AML-193 (cell line): ENCODE measurements around the gene MB21D2.

ENCODE experiments used
- DNase-seq, 2 experiments: peaks; one replicate each; lab custom pipeline; 2025; lab: John Stamatoyannopoulos, UW

The MB21D2 gene

DNA sequence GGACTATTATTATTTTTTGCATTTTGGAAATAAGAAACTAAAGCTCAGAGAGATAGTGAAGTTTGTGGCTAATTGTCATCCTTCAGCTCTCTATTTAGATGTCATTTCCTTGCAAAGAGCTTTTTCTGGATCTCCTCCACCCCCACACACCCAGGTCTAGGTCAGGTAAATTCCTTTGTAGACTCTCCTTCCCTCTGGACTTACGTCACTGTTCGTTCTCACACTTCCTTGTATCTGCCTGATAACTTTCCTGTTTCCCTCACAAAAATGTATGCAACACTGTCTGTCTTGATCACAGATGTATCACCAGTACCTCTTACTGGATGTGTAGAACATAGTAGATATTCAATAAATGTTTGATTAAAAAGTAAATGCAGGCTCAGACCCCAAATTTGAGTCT, 6.1 kb upstream of the MB21D2 start:
- DNase-seq: no peak

DNA sequence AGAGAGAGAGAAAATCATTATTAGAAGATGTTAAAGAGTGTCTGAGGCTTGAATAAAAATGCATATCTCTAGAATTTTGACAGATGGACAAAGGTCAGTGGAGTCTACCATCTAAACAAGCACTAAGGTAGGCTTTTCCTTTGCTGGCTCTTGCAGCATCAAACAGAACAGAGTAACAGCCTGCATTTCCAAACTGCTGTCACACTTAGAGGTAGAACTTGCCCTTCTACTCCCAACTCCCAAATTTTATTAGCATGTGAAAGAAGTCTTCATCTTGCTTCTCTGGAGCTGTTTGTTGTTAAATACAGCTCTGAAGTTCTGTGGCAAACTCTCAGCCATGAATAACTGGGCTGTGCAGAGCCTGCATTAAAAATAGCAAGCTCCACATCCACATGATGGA, 4.1 kb upstream of the MB21D2 start:
- DNase-seq: no peak

DNA sequence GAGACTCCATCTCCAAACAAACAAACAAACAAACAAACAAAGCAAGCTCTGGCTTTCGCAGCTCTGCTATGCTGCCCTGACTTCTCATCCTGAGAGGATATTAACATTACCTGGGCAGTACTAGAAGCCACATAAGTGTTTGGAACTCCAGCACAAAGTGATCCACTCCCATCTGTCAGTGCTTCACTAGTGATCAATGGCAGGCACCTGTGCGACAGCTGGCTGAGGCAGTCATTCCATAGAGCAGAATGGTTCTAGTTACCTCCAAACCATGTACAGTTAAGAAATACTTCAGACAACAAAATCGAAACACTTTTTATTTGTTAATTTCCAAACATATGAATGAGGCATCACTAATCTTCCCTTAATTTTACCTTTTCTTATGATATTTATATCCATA, 2.8 kb upstream of the MB21D2 start:
- DNase-seq: no peak

DNA sequence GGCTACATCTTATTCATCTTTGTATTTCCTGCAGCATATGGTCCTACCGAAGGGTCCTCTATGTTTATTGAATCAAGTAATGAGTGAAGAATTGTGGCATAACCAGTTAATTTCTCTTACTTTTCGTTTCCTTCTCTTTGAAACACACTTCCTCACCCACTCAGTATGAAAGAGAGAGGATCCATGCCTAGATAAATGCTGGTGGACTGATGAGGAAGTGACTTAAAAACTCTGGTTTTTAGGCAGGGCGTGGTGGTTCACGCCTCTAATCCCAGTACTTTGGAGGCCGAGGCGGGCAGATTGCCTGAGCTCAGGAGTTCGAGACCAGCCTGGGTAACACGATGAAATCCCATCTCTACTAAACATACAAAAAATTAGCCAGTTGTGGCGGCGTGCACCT, 2.2 kb upstream of the MB21D2 start:
- no peak for DNase-seq

DNA sequence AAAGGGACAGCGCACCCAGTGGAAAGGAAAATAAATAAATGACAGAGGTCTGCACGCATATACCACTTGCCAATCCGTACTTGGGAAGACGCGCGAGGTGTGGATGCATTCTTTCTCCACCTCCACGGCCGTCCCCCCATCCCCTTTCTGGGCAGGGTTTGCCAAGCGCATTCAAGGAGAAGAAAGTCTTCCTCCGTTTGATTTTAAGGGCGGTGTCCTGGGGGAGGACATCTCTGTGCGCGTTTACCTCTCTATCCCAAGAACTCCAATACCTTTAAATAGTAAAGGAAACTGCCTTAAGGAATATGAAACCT, 576 bp upstream of the MB21D2 start:
- DNase-seq: no peak

DNA sequence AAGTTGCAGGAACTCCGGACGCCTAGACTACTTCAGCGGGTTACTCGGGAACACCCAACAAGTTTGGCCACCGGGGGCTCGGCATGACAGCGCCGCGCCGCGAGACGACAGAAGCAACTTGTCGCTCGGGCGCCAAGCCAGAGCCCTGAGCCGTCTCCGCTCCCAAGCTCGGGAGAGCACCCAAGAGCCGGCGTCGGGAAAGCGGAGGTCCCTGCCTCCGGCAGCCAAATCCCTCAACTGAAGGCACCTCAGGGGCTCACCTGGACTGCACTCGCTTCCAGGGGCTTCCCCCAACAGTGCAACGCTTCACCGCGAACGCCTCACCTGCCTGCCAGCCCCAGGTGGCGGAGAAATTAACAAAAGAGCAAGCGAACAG, 640 bp downstream of the MB21D2 start:
- DNase-seq: no peak

DNA sequence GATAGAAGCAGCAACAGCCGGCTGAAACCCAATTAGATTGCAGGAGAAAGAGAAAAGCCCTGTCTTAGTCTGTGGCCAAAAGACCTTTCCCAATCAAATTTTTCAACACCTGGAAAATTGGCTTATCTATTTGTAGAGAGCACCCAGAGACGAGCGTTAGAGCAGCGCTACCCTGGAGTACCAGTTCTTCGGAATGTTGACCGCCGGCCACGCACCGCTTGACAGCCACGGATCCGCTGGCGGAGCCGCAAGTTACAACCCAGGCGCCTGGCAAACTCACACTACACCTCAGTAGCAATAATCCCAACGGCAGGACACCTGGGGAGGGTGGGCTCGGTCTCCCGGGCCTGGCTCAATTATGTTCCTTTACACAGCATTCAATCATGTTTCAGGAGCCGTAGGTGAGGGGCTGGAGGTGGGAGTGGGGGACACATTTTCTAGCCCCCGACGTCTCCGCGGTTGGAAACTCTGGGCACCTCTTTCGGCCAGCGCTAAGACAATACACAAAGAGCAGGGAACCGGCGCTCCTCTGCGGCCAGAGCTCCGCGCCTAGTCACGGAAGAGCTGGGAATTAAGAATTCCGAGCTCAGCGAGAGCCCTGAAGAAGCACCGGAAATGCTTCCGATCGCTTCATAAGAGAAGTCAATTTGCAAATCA, 1.2 kb downstream of the MB21D2 start:
- no peak for DNase-seq

DNA sequence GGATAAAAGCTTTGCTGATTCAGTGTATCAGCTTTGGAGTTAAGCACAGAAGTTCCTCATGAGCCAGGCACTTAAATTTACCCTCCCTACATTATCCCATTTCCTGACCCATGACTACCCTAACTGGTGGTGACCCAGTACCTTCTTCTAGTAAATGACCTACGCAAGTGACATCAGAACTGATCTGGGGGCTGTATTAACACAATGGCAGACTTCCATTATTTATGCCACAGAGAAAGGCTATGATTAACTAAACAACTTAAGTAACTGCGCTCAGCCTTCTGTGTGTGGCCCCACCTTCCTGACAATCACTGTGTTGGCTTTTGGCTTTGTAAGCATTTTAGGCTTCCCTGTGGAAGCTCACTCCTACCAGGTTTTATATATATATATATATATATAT, 1.9 kb downstream of the MB21D2 start:
- no peak for DNase-seq

DNA sequence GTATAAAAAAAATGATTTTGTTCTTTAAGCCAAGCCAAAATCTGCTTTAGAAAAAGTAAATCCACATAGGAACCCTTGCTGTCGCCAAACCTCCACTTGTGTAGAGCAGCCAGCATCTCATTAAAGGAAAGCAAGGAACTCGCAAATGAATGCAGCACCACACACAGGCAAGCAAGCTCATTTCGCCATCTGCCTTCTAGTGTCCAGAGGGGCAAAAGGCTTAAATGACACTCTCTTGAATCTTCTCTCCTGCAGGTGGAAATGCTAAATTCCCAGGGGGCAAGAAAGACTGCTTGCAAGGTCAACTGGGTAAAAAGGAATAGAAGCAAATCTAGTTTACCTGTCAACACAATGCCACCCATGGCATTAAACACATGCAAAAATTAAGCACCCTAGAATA, 2.4 kb downstream of the MB21D2 start:
- DNase-seq: no peak

DNA sequence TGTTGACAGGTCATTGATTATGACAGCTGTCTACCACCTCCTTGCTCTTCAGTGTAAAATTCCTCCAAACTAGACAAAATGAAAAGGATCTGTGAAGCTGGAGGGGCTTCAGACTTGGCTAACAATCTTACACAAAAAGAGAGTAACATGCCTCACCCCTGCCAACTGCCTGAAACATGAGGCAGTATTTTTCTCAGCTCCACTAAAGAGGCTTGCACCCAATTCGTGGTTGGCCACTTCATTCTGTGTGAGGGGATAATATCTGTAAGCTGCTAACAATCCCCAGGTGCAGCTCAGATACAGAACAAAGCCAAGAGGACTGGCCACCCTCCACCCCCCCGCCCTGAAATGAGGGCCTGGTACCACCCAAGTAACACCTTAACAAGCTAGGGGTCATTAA, 2.8 kb downstream of the MB21D2 start:
- DNase-seq: no peak

DNA sequence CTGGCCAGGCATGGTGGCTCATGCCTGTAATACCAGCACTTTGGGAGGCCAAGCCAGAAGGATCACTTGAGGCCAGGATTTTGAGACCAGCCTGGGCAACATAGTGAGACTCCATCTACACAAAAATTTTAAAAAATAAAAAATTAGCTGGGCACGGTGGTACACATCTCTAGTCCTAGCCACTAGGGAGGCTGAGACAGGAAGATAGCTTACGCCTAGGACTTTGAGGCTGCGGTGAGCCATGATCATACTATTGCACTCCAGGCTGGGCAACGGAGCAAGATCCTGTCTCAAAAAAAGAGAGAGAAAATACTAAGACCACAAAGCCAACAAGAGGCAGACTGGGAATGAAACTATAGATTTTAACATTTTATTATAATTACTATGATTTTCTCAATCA, 4.1 kb downstream of the MB21D2 start:
- DNase-seq: no peak

DNA sequence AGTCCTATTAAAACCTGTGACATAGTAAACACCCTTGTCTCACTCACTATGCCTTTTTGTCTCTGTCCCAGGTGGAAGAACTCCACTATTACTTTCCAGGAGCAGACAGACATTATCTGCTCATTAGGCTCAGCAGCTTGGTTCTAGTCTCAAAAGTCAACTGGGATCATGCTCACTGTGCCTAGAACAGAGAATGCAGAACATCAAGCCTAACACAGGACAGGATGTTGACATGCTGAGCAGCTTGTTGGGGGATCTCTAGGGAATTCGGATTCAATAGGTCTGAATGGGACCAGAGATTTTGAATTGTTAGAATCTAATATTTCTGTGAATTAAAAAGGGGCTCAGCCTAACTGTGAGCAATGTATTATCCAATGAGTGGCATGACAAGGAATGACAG, 6.4 kb downstream of the MB21D2 start:
- DNase-seq: no peak

DNA sequence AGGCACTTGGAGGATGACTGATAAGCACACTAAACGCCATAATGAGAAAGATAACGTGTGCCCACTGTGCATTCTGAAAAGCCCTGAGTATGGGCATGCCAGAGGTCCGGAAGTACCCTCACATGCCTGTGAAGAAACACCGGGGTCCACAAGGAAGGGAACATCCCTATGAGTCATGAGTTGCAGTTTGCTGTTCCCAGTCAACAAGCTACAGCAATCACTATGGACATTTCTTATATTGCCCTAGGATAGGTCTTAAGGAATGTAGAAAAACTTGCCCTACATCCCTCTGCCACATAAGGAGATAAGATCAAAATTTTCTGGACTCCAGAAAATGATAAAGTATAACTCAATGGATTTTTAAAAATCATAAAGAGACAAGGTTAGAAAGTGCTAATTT, 9.9 kb downstream of the MB21D2 start:
- DNase-seq: no peak

DNA sequence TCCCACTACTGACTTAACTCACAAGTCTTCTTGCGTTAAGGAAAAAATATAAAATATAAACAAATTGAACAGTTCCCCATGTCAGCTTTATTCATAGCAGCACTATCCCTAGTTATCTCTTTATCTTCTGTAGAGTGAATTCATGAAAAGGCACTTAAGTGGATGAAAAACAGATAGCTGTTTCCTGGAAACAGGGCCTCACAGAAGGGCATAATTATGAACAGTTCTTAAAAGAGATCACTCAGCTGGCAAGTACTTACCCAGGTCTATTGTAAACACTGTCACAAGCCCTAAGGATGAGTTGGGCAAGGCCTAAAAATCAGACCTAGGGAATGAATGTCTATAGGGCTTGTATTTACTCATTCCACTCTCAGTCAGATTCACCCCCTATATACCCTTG, 10.7 kb downstream of the MB21D2 start:
- DNase-seq: no peak

DNA sequence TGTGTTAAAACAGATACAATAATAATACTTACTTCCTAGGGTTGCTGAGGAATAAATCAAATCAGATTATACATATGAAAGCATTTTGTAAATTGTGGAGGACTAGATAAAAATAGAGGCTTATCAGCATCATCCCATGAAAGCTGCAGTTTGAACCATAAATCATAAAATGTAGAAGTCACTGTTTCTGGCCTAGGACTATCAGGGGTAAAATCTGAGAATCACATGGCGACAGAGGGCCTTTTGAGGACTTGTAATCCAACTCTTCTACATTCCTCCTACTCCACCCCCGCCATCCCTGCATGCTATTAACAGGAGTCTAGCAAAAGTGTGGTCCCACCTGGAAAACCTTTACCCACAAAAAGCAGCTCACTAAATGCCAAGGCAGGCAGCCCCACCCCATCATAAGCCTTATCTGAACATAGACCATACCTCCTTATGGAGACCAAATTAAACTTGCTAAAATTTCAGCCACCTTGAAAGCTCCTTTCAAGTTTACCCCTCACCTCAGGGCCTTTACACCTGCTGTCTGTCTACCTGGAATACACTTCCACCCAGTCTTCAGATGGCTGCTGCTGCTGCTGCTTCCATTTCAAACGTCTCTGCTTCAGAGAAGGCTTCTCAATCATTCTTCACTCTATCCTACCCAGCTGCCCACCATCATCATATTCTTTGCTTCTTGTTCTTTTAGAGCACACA, 11.5 kb downstream of the MB21D2 start:
- DNase-seq: no peak

DNA sequence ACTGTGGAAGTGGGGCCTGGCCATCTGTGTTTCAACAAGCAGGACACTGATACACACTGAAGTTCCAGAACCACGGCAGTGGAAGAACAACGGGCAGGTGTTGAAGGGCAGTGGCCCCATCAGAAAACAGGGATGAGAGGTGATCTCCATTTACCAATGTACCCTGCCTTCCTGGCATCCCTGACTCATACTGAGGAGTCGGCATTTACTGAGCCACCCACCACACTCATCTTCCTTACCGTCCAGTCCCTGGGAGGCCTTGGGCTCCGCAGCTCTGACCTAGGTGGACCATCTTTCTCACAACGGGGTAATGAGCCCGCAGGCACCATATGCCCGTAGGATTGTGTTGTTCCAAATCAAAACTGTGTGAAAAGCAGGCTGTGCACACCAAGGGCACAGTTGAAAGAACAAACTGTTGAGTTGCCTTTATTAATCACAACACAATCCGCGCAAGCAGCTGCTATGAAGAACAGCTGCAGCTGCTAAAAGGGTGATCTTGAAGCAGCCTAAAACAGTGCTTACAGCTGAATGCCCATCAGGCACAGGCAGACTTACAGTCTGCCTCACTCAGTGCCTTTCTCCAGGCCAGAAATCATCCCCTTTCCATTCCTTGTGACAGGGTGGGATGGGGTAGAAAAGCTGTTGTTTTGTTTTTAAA, 12.9 kb downstream of the MB21D2 start:
- DNase-seq: no peak

DNA sequence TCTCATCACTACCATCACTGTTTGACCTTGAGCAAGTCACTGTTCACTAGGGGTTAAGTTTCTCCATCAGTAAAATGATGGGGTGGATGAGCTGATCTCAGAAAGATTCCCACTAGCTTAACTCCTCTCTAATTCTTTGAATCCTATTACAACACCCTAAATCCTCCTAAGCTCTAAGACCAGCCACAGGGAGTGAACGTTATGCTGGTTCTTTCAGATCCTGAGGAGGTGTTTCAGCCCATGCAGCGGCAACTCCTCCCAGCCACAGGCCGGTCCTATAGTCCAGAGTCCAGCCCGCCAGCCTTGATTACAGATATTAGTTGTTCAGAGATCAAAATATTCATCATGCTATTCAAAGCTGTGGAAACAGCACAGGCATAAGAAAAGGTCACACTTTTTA, 15.1 kb downstream of the MB21D2 start:
- no peak for DNase-seq

DNA sequence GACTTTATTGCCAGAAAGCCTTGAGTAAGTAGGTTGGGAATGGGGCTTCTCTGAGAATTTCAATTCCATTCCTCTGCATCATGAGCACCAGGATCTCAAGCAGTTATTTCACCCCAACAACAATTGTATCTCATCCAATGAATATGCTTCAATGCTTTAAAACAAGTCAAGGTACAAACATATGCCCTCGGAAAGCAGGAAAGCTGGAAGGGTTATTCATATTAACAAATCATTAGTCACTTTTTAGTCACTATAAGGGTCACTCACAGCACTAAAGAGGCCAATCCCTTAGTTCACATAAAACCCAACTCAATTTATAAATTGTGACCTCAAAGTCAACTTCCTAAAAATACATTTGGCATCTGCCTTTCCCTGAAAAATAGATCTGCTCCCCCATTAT, 16.2 kb downstream of the MB21D2 start:
- DNase-seq: no peak

DNA sequence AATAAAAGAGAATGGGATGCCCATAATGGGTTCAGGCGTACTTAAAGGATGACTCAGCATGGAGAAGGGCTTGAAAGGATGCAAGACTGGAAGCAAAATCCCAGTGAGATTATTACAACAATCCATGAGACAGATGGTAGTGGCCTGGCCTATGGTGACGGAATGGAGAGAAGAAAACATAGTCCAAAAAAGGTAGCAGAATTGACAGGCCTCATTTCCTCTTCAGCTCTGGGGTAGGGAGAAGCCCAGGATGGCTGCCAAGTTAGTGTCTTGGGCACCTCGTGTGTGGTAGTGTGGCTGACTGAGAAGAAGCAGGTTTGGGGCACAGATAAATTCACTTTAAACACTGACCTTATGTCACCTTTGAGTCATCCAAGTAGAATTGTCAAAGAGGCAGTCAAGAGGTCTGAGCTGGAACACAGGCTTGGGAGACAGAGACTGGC, 18.1 kb downstream of the MB21D2 start:
- DNase-seq: no peak

DNA sequence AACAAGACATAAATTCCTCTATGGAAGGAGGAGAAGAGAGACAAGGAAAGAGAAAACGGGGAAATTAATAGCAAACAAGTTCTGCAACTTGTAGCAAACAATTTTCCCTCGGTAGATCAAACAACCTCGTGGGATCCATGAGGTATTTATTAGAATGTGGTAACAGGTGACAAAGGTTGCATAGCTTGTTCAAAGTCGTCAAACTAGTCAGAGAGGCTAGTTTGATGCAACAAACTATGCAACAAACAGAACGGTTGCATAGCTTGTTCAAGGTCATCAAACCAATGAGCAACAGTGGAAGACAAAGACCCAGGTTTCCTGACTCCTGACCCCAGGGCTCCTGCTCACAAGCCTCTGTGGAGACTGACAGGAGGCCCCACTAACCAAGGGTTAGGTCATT, 20.7 kb downstream of the MB21D2 start:
- no peak for DNase-seq

DNA sequence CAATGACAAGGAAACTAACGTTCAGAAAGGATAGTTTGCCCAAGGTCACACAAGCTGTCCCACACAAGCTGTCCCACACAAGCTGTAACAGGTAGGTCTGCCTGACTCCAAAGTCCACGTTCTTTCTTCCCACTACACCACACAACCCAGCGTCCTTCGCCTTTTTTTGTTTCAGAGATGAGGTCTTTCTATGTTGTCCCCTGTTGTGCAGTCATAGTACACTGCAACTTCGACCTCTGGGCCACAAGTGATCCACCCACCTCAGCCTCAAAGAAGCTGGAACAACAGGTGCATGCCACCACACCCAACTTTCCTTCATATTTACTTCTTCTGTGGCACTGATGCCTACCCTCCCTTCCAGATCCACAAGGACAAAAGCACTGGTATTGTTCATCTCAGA, 21.4 kb downstream of the MB21D2 start:
- no peak for DNase-seq

DNA sequence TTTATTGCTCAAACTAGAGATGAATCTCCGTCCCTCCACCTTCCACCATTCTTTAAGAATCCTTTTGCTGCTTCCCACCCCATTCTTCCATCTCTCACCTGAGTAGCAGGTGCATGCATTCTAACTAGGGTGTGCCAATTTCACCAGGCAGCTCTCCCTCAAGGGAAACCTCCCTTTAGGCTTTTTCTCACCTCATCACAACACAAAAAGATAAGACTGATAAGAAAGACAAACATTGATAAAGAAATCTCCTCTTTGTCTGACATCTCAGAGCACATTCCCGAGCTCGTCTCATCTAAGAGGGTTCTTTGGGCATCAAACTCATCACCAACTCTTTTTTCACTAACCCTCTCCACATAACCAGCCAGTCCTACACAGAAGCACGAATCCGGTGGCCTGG, 23.0 kb downstream of the MB21D2 start:
- no peak for DNase-seq

DNA sequence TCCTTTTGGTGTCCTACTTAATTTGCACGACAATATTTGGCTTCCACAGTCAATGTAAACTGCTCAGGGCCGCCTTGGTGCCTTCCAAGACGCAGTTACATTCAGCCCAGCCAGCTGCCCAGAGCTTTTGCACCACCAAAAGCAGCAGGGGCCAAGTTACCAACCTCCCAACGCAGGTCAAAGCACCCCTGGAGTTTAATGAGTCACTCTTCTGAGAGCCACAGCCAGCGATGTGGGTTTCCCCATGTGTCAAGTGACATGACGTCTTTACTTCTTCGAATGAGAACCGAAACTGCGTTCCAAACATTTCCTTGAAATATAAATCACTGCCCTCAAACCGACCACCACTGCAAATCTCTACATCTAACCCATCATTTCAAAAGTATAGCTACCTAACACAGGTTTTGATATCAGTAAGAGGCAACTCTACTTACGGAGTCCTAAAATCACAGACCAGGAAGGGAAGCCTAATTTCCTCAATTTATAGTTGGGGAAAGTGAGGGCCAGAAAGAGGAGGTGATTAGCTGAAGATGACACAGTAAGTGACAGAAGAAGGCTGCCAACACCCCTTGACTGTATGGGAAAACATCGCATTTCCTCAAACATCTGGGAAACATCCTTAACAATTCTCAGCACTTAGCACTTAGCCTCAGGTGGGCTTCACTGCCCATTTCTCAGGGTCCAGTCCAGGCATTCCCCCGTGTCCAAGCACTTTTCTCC, 24.5 kb downstream of the MB21D2 start:
- DNase-seq: no peak
